ENCODE results near the gene OXT. TPM values are rescaled to one million over a fixed set of nuclear protein-coding genes. Genes with fewer than 3 reads are reported as not detected.
A peak's percentile ranks its signal among the peaks of the same experiment; 100 is the strongest.

OXT gene
- total and polyA plus RNA-seq, 2 of the 4 experiments (the other 2 are of a cell fraction), result not detected

DNA sequence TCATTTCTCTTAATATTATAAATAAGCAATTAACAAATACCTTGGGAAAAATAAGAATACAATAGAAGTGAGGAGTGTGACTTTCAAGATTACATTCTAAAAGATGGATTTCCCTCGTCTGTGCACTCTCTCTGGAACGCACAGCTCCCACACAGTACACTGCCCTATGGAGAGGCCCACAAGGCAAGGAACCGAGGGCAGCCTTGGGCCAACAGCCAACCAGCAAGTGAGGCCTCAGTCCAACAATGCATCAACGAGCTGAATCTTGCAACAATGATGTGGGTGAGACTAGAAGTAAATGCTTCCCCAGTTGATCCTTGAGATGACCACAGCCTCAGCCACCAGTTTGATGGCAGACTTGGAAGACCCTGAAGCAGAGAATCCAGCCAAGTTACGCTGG is 47.6 kb downstream of the OXT start:
- Histone ChIP-seq H3K9me1 (ENCODE audit: insufficient read depth, low read length) (peaks cover 7% of the 10 kb centered on the region), H4K5ac (ENCODE audit: low read depth, low read length) (no peak overlapping the region), H3K23ac (ENCODE audit: low read depth, low read length) (no peak overlapping the region), H3K56ac (ENCODE audit: extremely low read depth, insufficient read depth, low read length) (no peak overlapping the region), H2BK5ac (ENCODE audit: low read depth, low read length, poor library complexity, severe bottlenecking) (no peak overlapping the region), H3K27ac (ENCODE audit: insufficient read depth, low read length) (no peak overlapping the region), H3K4me3 (ENCODE audit: insufficient read depth, low read depth, low read length) (no peak overlapping the region), H4K8ac (ENCODE audit: low read depth in 2 of 2, low read length in 2 of 2) (no peak overlapping the region), H2AK5ac (ENCODE audit: low read depth, low read length) (no peak overlapping the region), H3K14ac (replicated peaks; ENCODE audit: low read depth, low read length) (no peak overlapping the region), H4K91ac (ENCODE audit: insufficient read depth, low read depth, low read length) (no peak overlapping the region), H3K4me2 (ENCODE audit: low read depth, low read length) (no peak overlapping the region), H3K27me3 (ENCODE audit: control insufficient read depth, insufficient read depth, low read length) (no peaks in the 10 kb centered on the region), H3K4me1 (ENCODE audit: control insufficient read depth, insufficient read depth, low read length) (no peaks in the 10 kb centered on the region), H2BK120ac (ENCODE audit: low read depth, low read length) (no peak overlapping the region), H3K9ac (ENCODE audit: low read depth, low read length) (no peak overlapping the region), H3K79me1 (ENCODE audit: low read depth in 1 of 2, low read length in 2 of 2) (peaks cover 6 to 30% of the 10 kb centered on the region in 2 experiments; a peak in 3 of 4 replicates), H2BK20ac (ENCODE audit: low read depth, low read length) (no peak overlapping the region), H3K4ac (ENCODE audit: low read depth, low read length) (no peak overlapping the region), H4K20me1 (ENCODE audit: insufficient read depth, low read length) (peaks cover 9% of the 10 kb centered on the region; the same call in 1 of the 2 replicates), H2AFZ (replicated peaks; ENCODE audit: low read length, poor library complexity) (no peak overlapping the region), H3K18ac (ENCODE audit: low read depth, low read length) (no peak overlapping the region), H2AK9ac (replicated peaks; ENCODE audit: low read depth, low read length, poor library complexity) (peak overlapping the region; percentile 81), H2BK15ac (ENCODE audit: low read depth, low read length) (no peak overlapping the region), H3K9me3 (ENCODE audit: control insufficient read depth, insufficient read depth, low read length) (no peaks in the 10 kb centered on the region), H3K36me3 (ENCODE audit: control insufficient read depth, insufficient read depth, low read length) (peaks cover 19% of the 10 kb centered on the region)
- BruUV-seq (replicated peaks), result no TSS peak
- in situ Hi-C loops (cut with MboI; ENCODE audit: low sequenced_read_pairs), result no loop called here
- ChIA-PET CTCF (interaction anchor here (1.5 kb wide), 1 partner anchor 10 kb away, joined by 5 read pairs; no protein-coding TSS in a partner anchor), POLR2A (ENCODE audit: unreplicated experiment) (no interaction called here)
- WGBS, 2 experiments (ENCODE audit: extremely low coverage in 2 of 2, insufficient read length in 1 of 2), result 33% methylated on average over 1 of the region's 5 CpGs; no CpG with 5 or more reads in 1 of the 2 experiments
- no peak for DNase-seq
- dilution Hi-C loops (cut with HindIII; ENCODE audit: low sequenced_read_pairs, unreplicated experiment), result no loop called here
- intact Hi-C loops (cut with micrococcal nuclease), result no loop called here
- ATAC-seq (ENCODE audit: low read depth), result no peak
- TF ChIP-seq, protein P1, sequence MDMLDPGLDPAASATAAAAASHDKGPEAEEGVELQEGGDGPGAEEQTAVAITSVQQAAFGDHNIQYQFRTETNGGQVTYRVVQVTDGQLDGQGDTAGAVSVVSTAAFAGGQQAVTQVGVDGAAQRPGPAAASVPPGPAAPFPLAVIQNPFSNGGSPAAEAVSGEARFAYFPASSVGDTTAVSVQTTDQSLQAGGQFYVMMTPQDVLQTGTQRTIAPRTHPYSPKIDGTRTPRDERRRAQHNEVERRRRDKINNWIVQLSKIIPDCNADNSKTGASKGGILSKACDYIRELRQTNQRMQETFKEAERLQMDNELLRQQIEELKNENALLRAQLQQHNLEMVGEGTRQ (IDR thresholded peaks at IDR 0.05; ENCODE audit: low read depth, low read length), result no peak
- TF ChIP-seq MAFK (IDR thresholded peaks at IDR 0.05; ENCODE audit: low read depth, low read length) (no peak), CHD1 (IDR thresholded peaks at IDR 0.05; ENCODE audit: low read depth, low read length) (no peak), RCOR1 (IDR thresholded peaks at IDR 0.05; ENCODE audit: insufficient replicate concordance, low read length) (no peak), SMC3 (IDR thresholded peaks at IDR 0.05; ENCODE audit: low read depth, low read length) (no peak), POLR2A (IDR thresholded peaks at IDR 0.05; ENCODE audit: low read depth, low read length) (no peak), RAD21 (IDR thresholded peaks at IDR 0.05; ENCODE audit: low read length) (no peak), NFE2L2 (IDR thresholded peaks at IDR 0.05; ENCODE audit: low read depth, low read length) (no peak), RFX5 (IDR thresholded peaks at IDR 0.05; ENCODE audit: low read depth, low read length) (no peak), CEBPB (IDR thresholded peaks at IDR 0.05; ENCODE audit: low read depth, low read length) (no peak), MAZ (IDR thresholded peaks at IDR 0.05; ENCODE audit: borderline replicate concordance, low read depth, low read length) (no peak), BHLHE40 (IDR thresholded peaks at IDR 0.05; ENCODE audit: low read depth, low read length) (no peak), MXI1 (IDR thresholded peaks at IDR 0.05; ENCODE audit: borderline replicate concordance, low read depth, low read length) (no peak), ELK1 (IDR thresholded peaks at IDR 0.05; ENCODE audit: borderline replicate concordance, low read depth, low read length) (no peak), FOS (IDR thresholded peaks at IDR 0.05; ENCODE audit: low read depth, low read length) (no peak)
- TF ChIP-seq, protein P2, sequence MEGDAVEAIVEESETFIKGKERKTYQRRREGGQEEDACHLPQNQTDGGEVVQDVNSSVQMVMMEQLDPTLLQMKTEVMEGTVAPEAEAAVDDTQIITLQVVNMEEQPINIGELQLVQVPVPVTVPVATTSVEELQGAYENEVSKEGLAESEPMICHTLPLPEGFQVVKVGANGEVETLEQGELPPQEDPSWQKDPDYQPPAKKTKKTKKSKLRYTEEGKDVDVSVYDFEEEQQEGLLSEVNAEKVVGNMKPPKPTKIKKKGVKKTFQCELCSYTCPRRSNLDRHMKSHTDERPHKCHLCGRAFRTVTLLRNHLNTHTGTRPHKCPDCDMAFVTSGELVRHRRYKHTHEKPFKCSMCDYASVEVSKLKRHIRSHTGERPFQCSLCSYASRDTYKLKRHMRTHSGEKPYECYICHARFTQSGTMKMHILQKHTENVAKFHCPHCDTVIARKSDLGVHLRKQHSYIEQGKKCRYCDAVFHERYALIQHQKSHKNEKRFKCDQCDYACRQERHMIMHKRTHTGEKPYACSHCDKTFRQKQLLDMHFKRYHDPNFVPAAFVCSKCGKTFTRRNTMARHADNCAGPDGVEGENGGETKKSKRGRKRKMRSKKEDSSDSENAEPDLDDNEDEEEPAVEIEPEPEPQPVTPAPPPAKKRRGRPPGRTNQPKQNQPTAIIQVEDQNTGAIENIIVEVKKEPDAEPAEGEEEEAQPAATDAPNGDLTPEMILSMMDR (conservative IDR thresholded peaks at IDR 0.05; ENCODE audit: low read depth, low read length), result no peak

Data from IMR-90 (cell line).